Measurements from ENCODE around the gene PLD1.

The PLD1 gene

GRCh38 chr3:171845481-171846284 is 35.4 kb upstream of the PLD1 start:
- intact Hi-C loops (cut with DNase I; ENCODE audit: low total_unique reads), result no loop called here
- H3K27me3 ChIP-seq, result no peaks in the 10 kb centered on the region
- H3K4me1 ChIP-seq, result peaks cover 0 to 25% (median 2%) of the 10 kb centered on the region in 4 donors
- H3K9me3 ChIP-seq, result no peaks in the 10 kb centered on the region
- no peak for DNase-seq
- H3K36me3 ChIP-seq, result no peaks in the 10 kb centered on the region
- H3K4me3 ChIP-seq, result no peak overlapping the region
- TF ChIP-seq, protein P1, sequence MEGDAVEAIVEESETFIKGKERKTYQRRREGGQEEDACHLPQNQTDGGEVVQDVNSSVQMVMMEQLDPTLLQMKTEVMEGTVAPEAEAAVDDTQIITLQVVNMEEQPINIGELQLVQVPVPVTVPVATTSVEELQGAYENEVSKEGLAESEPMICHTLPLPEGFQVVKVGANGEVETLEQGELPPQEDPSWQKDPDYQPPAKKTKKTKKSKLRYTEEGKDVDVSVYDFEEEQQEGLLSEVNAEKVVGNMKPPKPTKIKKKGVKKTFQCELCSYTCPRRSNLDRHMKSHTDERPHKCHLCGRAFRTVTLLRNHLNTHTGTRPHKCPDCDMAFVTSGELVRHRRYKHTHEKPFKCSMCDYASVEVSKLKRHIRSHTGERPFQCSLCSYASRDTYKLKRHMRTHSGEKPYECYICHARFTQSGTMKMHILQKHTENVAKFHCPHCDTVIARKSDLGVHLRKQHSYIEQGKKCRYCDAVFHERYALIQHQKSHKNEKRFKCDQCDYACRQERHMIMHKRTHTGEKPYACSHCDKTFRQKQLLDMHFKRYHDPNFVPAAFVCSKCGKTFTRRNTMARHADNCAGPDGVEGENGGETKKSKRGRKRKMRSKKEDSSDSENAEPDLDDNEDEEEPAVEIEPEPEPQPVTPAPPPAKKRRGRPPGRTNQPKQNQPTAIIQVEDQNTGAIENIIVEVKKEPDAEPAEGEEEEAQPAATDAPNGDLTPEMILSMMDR (IDR thresholded peaks at IDR 0.05), result no peak
- no peak overlapping the region for H3K27ac ChIP-seq

- peaks cover 0 to 20% (median under 1%) of the 10 kb centered on the region in 4 donors for H3K4me1 ChIP-seq
- TF ChIP-seq, protein P1 (IDR thresholded peaks at IDR 0.05), result no peak
- no peak overlapping the region for H3K27ac ChIP-seq
- H3K27me3 ChIP-seq, result no peaks in the 10 kb centered on the region
- DNase-seq, result no peak
- H3K36me3 ChIP-seq, result no peaks in the 10 kb centered on the region
- intact Hi-C loops (cut with DNase I; ENCODE audit: low total_unique reads), result no loop called here
- no peaks in the 10 kb centered on the region for H3K9me3 ChIP-seq
- H3K4me3 ChIP-seq, result no peak overlapping the region
Measured at GRCh38 chr3:171844873-171845272, 34.6 kb upstream of the PLD1 start.

- no peaks in the 10 kb centered on the region for H3K27me3 ChIP-seq
- no peak for DNase-seq
- TF ChIP-seq, protein P1 (IDR thresholded peaks at IDR 0.05), result no peak
- peak within 1 kb of the TSS in 1 of 2 donors; percentile 24 for H3K27ac ChIP-seq
- intact Hi-C loops (cut with DNase I; ENCODE audit: low total_unique reads), result no loop called here
- peaks cover 0 to 32% (median 0%) of the 10 kb centered on the region in 4 donors for H3K4me1 ChIP-seq
- H3K4me3 ChIP-seq, result no peak within 1 kb of the TSS
- no peaks in the 10 kb centered on the region for H3K36me3 ChIP-seq
- no peaks in the 10 kb centered on the region for H3K9me3 ChIP-seq
Measured at GRCh38 chr3:171842864-171843518, 32.7 kb upstream of the PLD1 start, which contains the start of gene TMEM212. Gene TMEM212 (plus strand): TSS chr3:171843349. CDS start chr3:171843384, 35 bp downstream.

DNA sequence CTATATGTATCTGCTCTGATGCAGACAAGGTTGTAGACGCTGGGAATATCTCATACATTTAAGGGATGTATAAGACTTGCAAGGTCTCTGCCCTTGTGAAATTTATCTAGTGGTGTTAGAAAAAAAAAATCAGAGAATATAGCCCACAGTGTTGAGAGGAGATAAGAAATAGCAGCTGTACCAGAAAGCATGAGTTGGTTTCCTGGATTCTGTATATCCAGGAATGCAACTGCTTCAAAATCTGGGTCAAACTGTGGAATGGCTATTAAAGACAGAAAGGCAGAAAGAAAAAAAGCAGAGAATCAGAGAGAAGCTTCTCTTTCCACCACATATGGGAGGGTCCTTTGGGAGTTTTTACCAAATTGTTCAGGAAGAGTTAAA is 31.3 kb upstream of the PLD1 start:
- TF ChIP-seq, protein P1 (IDR thresholded peaks at IDR 0.05), result no peak
- Histone ChIP-seq H3K4me3 (no peak overlapping the region), H3K4me1 (peaks cover 0 to 44% (median 6%) of the 10 kb centered on the region in 4 donors), H3K9me3 (no peaks in the 10 kb centered on the region), H3K27ac (no peak overlapping the region), H3K36me3 (no peaks in the 10 kb centered on the region), H3K27me3 (no peaks in the 10 kb centered on the region)
- intact Hi-C loops (cut with DNase I; ENCODE audit: low total_unique reads), result no loop called here
- no peak for DNase-seq

DNA sequence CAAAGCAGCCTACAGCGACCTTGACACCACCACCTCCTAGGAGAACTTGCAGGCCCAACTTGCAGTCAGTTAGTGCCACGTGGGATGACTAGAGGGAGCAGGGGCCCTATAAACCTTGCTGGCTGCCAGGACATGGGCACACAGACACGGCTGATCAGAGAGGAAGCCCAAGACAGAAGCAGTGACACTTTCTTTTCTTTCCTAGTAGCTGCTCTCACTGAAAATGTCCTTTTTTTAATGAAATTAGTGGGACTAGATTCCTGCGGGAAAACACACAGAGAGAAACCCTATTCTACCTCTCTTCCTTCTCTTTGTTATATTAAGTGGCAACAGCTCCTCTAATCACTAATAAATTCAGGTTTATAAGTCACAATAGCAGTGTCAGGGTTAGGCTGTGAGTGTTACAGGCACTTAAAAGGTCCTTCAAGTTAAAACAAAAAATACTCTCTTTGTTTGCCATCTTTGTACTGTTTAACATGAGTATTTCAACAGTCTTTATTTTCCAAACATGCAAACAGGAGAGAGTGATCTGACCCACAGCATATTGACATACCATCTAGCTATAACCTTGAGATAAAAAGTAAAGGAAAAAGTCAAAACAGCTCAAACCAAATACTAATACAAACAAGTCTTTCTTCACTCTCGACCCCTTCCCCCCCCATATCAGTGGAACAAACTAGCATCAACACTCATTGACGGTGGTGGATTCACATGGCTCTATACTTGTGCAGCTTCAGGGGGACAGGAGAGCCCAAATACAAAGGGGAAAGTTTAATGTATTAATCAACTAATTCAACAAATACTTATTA is 30.7 kb upstream of the PLD1 start:
- Histone ChIP-seq H3K27ac (peak overlapping the region in 1 of 2 donors; percentile 5), H3K4me1 (peaks cover 0 to 44% (median 6%) of the 10 kb centered on the region in 4 donors)
- intact Hi-C loops (cut with DNase I; ENCODE audit: low total_unique reads), result no loop called here

More for the DNA sequence above, 30.7 kb upstream of the PLD1 start:
- TF ChIP-seq, protein P1 (IDR thresholded peaks at IDR 0.05), result no peak
- H3K9me3 ChIP-seq, result no peaks in the 10 kb centered on the region
- H3K36me3 ChIP-seq, result no peaks in the 10 kb centered on the region
- no peak for DNase-seq
- no peaks in the 10 kb centered on the region for H3K27me3 ChIP-seq
- no peak overlapping the region for H3K4me3 ChIP-seq

Measured in tibial artery (tissue), 4 donors.